Liver (tissue), 3 donors: Measurements from ENCODE around the gene ANP32A.

ENCODE experiments used
- ATF3 ChIP-seq: IDR thresholded peaks from 2 replicates; pipeline ENCODE4 v1.6.1; 2016; ENCODE audit warnings: antibody characterized with exemption
- CTCF ChIP-seq: fragments of 150-350 bp; IDR thresholded peaks from 2 replicates; pipeline ENCODE4 v1.5.1; 2017; ENCODE audit warnings: improper control_type of control experiment, low read depth, low read length; ENCODE audit not compliant: missing input control
- GABPA ChIP-seq, 2 donors: IDR thresholded peaks in 1 of 2; conservative IDR thresholded peaks in 1 of 2; 2 replicates each; pipeline ENCODE4 v1.6.1; 2016; ENCODE audit warnings: antibody characterized with exemption in 2 of 2, mild to moderate bottlenecking in 1 of 2, moderate library complexity in 1 of 2
- REST ChIP-seq: IDR thresholded peaks from 2 replicates; pipeline ENCODE4 v1.6.1; 2016; ENCODE audit warnings: antibody characterized with exemption, mild to moderate bottlenecking
- donor health status: healthy.
- donor health status: healthy.

GRCh38 chr15:68798346-68799094 lies 22.2 kb downstream of the ANP32A start:
- no peak for TF ChIP-seq ATF3
- no peak for TF ChIP-seq REST
- TF ChIP-seq CTCF = no peak
- TF ChIP-seq GABPA (IDR thresholded peaks at IDR 0.05 in 1 of 2, conservative IDR thresholded peaks at IDR 0.05 in 1 of 2) = no peak
